Activated naive CD4-positive, alpha-beta T cell treated with anti-CD3 and anti-CD28 coated beads for 36 hours (primary cell): Measurements from ENCODE around the gene HPGD. TPM values are rescaled to one million over a fixed set of nuclear protein-coding genes. Genes with fewer than 3 reads are reported as not detected.

ENCODE experiments used
- CTCF ChIA-PET: fragments of 350-600 bp; sonication (Branson Sonifier 250); formaldehyde crosslinking; loops from one replicate; lab custom pipeline; 2021; ENCODE audit warnings: antibody characterized with exemption; lab: Charles Lee
- DNase-seq: peaks from one replicate; pipeline ENCODE4 v3.0.0-alpha.2; 2020
- H3K27ac Mint-ChIP-seq: one replicate; pipeline ENCODE4 v1.8.0; 2021; ENCODE audit warnings: mild to moderate bottlenecking, mixed read lengths
- H3K27me3 Mint-ChIP-seq: one replicate; pipeline ENCODE4 v1.8.0; 2021; ENCODE audit warnings: low read depth, mixed read lengths
- H3K36me3 Mint-ChIP-seq: one replicate; pipeline ENCODE4 v1.8.0; 2021; ENCODE audit warnings: low read depth, mixed read lengths
- H3K4me1 Mint-ChIP-seq: one replicate; pipeline ENCODE4 v1.8.0; 2021; ENCODE audit warnings: low read depth, mixed read lengths
- H3K4me3 Mint-ChIP-seq: one replicate; pipeline ENCODE4 v1.8.0; 2021; ENCODE audit warnings: mild to moderate bottlenecking, moderate library complexity, mixed read lengths
- H3K9me3 Mint-ChIP-seq: one replicate; pipeline ENCODE4 v1.8.0; 2021; ENCODE audit warnings: mixed read lengths
- intact Hi-C: fragments of 100-400 bp; cut with micrococcal nuclease; formaldehyde crosslinking; loops from one replicate; pipeline ENCODE4 v1.15.1; 2023
- total RNA-seq, 2 experiments: library from RNA; stranded (reverse); gene quantifications; one replicate each; pipeline ENCODE4 v1.2.3, GENCODE V29; 2021

The HPGD gene
- total RNA-seq, 2 experiments from 2014 or later: 1.5 to 2.8 TPM

DNA sequence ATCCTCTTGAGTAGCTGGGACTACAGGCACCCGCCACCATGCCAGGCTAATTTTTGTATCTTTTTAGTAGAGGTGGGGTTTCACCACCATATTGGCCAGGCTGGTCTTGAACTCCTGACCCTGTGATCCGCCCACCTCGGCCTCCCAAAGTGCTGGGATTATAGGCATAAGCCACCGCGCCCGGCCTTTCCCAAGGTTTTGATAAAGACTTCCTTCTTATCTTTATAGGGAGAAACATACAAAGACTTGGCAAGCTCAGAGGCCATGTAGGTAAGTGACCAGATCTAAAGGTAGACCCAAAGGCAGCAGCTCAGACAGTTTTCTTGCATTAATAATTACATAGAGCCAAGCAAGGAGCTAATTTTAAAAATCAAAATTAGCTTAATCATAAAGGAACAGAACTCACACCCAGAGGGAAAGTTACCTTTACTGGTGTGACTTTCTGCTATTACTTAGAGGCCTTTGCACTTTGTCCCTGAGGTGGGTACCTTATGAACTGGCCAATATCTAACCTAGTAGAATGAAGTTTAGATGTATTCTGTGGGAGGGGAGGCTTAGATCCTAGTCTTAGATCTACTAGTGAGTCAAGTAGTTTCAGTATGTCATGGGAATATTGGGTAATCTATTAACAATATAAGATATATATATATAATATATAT lies 67.3 kb downstream of the HPGD start:
- intact Hi-C loops: no loop called here
- Mint-ChIP-seq H3K9me3 (no peaks in the 10 kb centered on the region), H3K36me3 (no peaks in the 10 kb centered on the region), H3K27me3 (no peaks in the 10 kb centered on the region), H3K27ac (no peak overlapping the region), H3K4me3 (no peak overlapping the region), H3K4me1 (no peaks in the 10 kb centered on the region)
- no peak for DNase-seq
- CTCF ChIA-PET: no interaction called here

- Mint-ChIP-seq H3K36me3 (no peaks in the 10 kb centered on the region), H3K4me3 (no peak overlapping the region), H3K27ac (no peak overlapping the region), H3K27me3 (no peaks in the 10 kb centered on the region), H3K4me1 (no peaks in the 10 kb centered on the region), H3K9me3 (no peaks in the 10 kb centered on the region)
- CTCF ChIA-PET: interaction anchor here (0.6 kb wide), 1 partner anchor 1181 kb away, joined by 4 read pairs; no protein-coding TSS in a partner anchor
- intact Hi-C loops: no loop called here
- no peak for DNase-seq
These were observed 70.5 kb downstream of the HPGD start for GRCh38 chr4:174451718-174452296.

- Mint-ChIP-seq H3K27me3 (no peaks in the 10 kb centered on the region), H3K36me3 (no peaks in the 10 kb centered on the region), H3K9me3 (peaks cover 3% of the 10 kb centered on the region), H3K27ac (no peak overlapping the region), H3K4me1 (no peaks in the 10 kb centered on the region), H3K4me3 (no peak overlapping the region)
- intact Hi-C loops: no loop called here
- CTCF ChIA-PET: no interaction called here
- no peak for DNase-seq
These were observed 71.5 kb downstream of the HPGD start for GRCh38 chr4:174450786-174451125.

- H3K36me3 Mint-ChIP-seq: no peaks in the 10 kb centered on the region
- DNase-seq: no peak
- intact Hi-C loops: no loop called here
- no peak overlapping the region for H3K27ac Mint-ChIP-seq
- H3K4me1 Mint-ChIP-seq: no peaks in the 10 kb centered on the region
- H3K9me3 Mint-ChIP-seq: peaks cover 3% of the 10 kb centered on the region
- no peak overlapping the region for H3K4me3 Mint-ChIP-seq
- CTCF ChIA-PET: no interaction called here
- H3K27me3 Mint-ChIP-seq: no peaks in the 10 kb centered on the region
These were observed 72.1 kb downstream of the HPGD start for GRCh38 chr4:174449944-174450785.

- no peaks in the 10 kb centered on the region for H3K4me1 Mint-ChIP-seq
- no peaks in the 10 kb centered on the region for H3K27me3 Mint-ChIP-seq
- no peak overlapping the region for H3K27ac Mint-ChIP-seq
- CTCF ChIA-PET: no interaction called here
- intact Hi-C loops: no loop called here
- H3K4me3 Mint-ChIP-seq: no peak overlapping the region
- no peak for DNase-seq
- H3K9me3 Mint-ChIP-seq: peaks cover 3% of the 10 kb centered on the region
- no peaks in the 10 kb centered on the region for H3K36me3 Mint-ChIP-seq
These were observed 73.1 kb downstream of the HPGD start for GRCh38 chr4:174449152-174449551.

DNA sequence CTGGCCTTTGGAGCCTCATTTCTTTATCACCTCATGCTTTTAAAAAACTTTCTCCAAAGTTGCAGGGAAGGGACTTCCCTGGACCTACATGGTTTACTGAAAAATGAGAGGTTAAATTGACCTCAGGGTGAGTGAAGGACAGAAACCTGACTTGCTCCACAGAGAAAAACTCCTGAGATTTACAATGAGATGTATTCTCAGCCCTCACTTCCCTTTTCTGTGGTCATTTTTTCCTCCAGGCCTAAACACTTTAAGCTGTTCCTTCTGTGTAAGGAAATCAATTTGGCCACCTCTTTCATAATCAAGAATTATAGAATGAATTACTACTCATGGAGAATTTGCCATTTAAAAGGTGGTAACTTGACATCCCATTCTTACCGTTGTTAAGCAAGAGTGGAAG lies 77.9 kb downstream of the HPGD start:
- Mint-ChIP-seq H3K4me3 (no peak overlapping the region), H3K36me3 (no peaks in the 10 kb centered on the region), H3K27me3 (no peaks in the 10 kb centered on the region), H3K4me1 (no peaks in the 10 kb centered on the region), H3K9me3 (peaks cover 9% of the 10 kb centered on the region), H3K27ac (no peak overlapping the region)
- CTCF ChIA-PET: interaction anchor here (1.3 kb wide), 1 partner anchor 11 kb away, joined by 3 read pairs; no protein-coding TSS in a partner anchor
- no peak for DNase-seq
- intact Hi-C loops: no loop called here

Other genes with a start within 250 kb of the HPGD start
- 10 to 100 TPM; 19.9 to 21.2 TPM for gene FBXO8, start 238.8 kb downstream of the HPGD start, total RNA-seq
- gene CEP44, start 238.6 kb downstream of the HPGD start, total RNA-seq: 10 to 100 TPM; 41.2 to 41.4 TPM